Islet precursor cell (in vitro differentiated cells): ENCODE measurements around the gene SLC22A17.
A peak's percentile ranks its signal among the peaks of the same experiment; 100 is the strongest.
"Not testable (repeated sequence)": the region's sequence is repeated elsewhere in the genome, so short reads cannot be mapped to it uniquely, and the experiment has no call there.

Source experiments
- DNase-seq: peaks from one replicate; pipeline ENCODE4 v3.0.0-alpha.2; 2018

Gene SLC22A17

DNA sequence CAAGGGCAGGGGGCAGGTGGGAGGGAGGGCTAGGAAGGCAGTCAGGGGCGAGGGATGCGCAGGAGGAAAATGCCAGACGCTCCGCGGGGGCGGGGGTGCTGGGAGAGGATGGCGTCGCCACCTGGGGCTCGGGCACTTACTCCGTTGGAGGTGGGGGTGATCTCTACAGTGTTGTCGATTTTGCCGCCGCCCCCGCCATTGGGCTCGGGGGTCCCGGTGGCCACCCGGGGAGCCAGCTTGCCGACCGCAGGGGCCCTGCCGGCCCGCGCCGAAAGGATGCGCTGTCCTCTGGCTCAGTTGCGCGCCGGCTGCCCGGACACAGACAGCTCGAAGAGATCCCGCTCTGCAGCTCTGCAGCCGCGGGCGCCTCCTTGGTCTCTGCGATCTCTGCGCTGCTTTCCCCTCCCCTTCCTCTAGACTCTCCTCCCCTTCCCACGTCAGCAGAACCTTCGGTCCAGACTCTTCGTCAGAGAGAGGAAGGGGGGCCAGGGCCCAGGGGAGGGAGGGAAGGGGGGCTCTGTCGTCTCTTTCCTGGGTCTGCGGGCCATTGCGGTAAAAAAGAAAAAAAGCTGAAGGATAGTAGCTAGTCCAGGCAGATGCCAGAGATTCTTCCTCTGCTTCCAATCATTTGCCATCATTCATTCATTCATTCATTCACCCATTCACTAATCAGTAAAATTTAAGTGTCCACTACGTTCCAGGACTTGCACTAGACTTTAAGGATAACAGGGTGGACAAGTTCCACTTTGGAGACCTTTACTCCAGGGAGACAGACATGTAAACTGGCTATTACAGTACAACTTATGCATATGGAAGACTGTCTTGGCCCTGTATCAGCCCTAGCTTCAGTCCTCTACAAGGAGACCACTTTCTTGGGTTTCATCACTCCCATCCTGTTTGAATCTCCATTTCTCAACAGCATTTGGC, at the start of gene SLC22A17:
Gene SLC22A17 (minus strand): TSS at position 382 of the 927 bp plus-strand sequence.
- DNase-seq, result peak; percentile 96

DNA sequence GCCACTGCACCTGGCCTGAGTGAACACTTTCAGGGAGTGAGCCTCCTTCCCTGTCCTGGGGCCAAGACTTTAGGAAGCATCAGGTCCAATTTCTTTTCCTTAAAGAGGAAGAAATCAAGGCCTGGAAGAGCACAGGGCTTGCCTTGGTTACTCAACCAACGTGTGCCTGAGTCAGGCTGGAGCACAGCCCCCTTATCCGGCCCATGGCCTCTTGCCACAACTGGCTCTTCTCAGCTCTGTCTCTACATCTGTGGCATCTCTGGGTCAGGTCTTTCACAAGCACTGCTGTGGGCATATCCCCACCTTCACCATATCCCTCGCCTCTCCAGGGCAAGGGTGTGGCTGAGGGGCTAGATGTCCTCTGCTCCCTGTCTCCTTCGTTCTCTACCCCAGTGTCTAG, 48.6 kb upstream of the SLC22A17 start:
- DNase-seq, result no peak

GRCh38 chr14:23400496-23401149, 47.9 kb upstream of the SLC22A17 start:
- DNase-seq, result not testable (repeated sequence)

- no peak for DNase-seq
These were observed 46.9 kb upstream of the SLC22A17 start for GRCh38 chr14:23399591-23399990.

- no peak for DNase-seq
These were observed 46.4 kb upstream of the SLC22A17 start for GRCh38 chr14:23399136-23399535.

DNA sequence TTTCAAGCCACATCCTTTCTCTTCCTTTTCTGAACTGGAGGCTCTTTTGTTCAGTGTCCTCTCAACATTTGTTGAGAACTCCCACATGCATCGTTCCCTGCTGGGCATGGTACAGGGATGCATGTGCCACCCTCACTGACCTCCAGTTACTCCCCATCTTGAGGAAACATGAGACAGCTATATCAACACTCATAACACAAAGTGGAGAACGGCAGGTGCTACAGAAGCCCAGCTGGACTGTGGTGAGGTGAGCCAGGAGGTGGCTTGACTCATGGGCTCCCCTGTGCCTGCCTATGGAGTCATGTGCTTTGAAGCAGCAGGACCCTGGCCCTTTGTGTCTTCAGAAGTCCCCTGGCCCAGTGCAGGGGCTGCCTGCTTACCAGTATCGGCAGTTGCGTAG, 45.7 kb upstream of the SLC22A17 start:
- DNase-seq, result no peak

DNA sequence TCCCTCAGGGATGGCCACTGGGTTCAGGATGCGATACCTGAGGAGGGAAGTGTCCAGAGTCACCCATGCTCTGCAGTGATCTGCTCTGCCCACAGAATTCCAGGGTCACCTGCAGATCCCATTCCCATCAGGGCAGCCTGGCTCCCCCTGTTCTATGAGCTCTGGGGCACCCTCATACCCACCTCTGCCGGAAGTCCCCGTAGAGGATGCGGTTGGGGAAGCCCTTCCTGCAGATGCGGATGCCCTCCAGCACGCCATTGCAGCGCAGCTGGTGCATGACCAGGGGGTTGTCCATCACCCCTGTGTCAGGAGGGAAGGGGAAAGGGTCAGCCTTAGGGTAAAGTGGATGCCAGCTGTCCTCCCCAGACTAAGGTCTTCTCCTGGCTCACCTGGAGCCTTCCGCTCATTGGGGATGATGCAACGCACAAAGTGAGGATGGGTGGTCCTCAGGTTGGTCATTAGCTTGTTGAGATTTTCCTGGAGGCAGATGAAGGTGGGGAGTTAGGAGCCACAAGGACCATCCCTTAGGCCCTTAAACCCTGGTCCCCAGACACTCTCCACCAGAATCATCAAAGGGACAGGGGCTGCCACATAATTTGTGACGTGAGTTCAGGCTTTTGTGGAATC, 44.2 kb upstream of the SLC22A17 start:
- DNase-seq, result no peak

GRCh38 chr14:23396126-23396525, 43.4 kb upstream of the SLC22A17 start:
- DNase-seq, result no peak

DNA sequence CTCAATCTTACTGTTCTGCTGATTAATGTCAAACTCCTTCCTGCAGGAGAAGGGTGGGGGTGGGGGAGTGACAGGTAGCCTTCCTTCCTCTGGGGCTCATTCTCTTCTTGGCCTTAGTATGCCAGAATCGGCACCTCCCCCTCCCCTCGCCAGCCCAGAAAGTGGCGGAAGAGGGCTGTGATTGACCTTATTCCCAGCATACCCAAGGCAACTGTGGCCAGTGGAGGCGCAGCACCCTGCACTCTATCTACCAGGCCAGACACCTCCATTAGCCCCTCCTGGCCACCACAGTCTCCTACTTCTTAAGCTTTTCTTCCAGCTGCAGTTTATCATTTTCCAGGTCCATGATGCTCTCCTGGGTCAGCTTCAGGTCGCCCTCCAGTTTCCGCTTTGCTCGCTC, 39.9 kb upstream of the SLC22A17 start:
- DNase-seq, result no peak

DNA sequence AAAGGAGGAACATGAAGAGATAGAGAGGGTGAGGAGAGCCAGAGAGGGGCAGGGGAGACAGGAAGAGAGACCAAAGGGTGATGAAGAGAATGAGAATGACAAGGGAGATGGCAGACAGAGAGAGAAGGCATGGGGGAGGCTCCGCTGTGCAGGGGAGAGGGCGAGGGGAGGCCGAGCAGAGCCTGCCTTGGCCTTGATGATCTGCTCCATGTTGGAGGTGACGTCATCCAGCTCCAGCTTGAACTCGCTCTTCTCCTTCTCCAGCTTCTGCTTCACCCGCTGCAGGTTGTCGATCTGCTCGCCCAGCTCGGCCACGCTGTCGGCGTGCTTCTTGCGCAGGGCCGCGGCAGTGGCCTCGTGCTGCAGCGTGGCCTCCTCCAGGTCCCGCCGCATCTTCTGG, 37.2 kb upstream of the SLC22A17 start:
- not testable (repeated sequence) for DNase-seq

GRCh38 chr14:23389396-23389795, 36.7 kb upstream of the SLC22A17 start:
- DNase-seq, result no peak

- DNase-seq, result no peak
These were observed 36.3 kb upstream of the SLC22A17 start for GRCh38 chr14:23388996-23389395.

DNA sequence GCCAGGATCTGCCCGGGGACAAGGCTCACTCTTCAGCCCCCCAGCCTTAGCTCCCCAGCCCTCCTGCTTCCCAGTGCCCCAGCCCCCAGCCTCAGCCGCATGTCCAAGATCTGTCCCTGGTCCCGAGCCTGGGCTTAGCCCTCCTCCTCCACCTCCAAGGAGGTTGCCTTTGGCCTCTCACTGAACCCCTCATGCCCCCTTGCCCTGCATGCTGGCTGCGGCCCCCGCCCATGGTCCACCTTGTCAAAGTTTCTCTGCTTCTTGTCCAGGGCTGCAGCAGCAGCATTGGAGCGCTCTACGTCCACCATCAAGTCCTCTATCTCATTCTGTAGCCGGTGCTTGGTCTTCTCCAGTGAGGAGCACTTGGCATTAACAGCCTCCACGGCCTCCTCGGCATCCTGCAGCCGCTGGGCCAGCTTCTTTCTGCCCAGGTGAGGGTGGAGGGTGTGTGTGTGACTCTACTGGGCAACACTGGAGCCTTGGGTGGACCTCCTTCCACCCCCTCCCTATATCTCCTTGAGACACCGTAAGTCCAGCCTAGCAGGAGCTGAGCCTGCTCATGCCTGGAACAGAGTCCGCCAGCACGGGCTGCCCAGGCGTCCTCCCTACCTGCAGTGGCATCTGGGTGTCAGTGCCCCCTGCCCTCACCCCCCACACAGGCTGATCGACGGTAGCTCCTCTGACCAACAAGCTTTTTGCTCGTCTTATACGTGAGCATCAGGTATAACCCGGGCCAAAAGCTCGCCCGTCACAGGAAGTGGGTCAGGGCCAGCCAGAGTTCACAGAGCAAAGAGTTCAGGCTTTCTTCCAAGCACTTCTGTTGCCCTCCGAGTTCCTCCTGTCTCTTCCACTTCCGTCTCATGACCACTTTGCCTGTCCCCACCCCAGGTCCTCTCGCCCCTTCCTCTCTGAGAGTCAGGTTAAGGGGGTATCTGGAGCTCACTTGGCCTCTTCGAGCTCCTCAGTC, 35.5 kb upstream of the SLC22A17 start:
- no peak for DNase-seq

DNA sequence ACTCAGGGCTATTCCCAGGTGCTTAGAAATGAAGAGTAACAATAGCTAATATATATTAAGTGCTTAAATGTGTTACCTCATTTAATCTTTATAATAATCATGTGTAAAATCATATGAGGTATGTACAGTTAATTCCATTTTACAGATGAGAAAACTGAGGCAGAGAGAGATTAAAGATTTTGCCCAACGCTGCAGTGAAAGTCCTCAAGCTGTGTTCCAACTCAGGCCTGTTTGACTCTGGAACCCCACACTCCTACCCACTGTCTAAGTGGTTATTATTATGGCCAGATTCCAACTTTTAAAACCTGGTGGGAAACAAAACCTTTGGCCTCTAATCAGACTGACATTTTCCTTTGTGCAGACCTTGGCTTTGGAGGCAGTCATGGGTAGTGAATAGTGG, 34.3 kb upstream of the SLC22A17 start:
- no peak for DNase-seq

- DNase-seq, result not testable (repeated sequence)
These were observed 33.6 kb upstream of the SLC22A17 start for GRCh38 chr14:23386266-23386657.

DNA sequence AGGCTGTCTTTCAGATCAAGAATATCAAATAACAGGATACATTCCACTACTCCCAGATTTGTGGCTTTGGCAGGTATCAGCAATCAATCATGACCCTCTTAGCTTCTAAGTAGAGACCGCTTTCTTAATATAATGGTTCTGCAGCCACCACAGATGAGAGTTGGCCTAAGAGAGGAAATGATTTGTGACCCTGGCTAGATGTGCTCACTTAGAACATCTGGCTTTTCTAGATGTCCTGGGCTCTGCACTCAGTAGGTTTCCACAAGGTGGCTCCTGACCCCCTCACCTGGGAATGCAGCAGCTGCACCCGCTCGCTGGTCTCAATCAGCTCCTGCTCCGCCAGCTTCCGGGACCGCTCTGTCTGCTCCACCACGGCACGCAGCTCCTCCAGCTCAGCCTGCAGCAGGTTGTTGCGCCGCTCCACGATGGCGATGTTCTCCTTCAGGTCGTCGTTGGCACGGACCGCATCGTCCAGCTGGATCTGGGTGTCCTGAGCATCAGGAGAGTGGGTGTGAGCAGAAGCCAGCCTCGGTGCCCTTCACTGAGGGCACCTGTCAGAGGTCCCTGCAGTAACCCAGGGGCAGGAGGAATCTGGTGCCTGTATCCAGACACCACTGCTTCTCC, 33.1 kb upstream of the SLC22A17 start:
- DNase-seq, result no peak

- no peak for DNase-seq
These were observed 32.6 kb upstream of the SLC22A17 start for GRCh38 chr14:23385244-23385641.

DNA sequence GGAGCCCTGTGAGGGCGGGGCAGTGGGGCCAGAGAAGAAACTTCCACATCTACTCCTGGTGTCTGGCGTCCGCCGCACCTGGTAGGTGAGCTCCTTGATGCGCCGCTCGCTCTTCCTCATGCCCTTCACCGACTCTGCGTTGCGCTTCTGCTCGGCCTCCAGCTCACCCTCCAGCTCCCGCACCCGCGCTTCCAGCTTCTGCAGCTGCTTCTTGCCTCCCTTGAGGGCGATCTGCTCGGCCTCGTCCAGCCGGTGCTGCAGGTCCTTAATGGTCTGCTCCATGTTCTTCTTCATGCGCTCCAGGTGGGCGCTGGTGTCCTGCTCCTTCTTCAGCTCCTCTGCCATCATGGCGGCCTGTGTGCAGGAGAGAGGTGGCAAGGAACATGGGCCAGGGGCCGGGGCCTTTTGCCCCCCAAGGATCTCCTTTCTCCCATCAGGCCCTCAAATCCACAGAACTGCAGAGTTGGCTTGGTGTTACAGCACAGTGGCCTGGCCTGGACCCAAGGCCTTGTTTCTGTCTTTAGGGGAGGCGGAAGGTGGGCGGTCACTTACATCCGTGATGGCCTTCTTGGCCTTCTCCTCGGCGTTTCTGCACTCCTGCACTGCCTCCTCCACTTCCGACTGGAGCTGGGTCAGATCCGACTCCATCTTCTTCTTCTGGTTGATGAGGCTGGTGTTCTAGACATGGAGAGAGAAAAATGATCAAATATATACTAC, 31.8 kb upstream of the SLC22A17 start:
- DNase-seq, result no peak

- no peak for DNase-seq
These were observed 30.2 kb upstream of the SLC22A17 start for GRCh38 chr14:23382731-23383440.

DNA sequence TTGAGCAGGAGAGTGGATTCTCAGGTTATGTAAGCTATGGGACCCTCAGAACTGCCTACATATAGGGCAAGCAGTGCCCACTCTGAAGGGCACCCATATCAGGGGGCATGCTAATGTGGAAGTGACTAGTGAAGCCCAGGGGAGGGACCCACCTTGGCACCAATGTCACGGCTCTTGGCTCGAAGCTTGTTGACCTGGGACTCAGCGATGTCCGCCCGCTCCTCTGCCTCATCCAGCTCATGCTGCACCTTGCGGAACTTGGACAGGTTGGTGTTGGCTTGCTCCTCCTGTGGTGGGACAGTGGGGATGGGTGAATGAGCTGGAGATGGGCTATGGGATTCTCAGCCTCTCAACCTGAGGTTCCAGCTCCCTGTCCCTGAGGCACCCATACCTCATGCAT, 29.6 kb upstream of the SLC22A17 start:
- no peak for DNase-seq

DNA sequence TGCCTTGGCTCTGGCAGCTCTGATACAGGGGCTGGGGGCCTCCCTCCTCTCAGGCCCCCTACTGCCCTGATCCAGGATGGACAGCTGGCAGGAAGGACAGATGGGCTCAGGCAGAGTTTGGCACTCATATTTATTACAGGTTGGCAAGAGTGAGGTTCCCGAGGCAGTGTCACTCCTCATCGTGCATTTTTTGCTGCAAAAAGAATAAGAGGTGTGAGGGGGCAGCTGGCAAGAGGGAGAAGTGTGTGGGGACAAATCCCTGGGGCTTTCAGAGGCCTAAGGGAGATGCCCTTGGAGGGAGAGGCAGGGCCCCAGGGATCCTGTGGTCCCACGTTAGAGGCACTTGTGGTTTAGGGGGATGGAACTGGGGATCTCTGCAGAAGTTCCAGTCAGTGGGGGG, 29.2 kb upstream of the SLC22A17 start:
- DNase-seq, result no peak
